ENCODE results near the gene PSMD13. TPM values are rescaled to one million over a fixed set of nuclear protein-coding genes. Genes with fewer than 3 reads are reported as not detected.

PSMD13 gene
- total RNA-seq, 1 donor from 2014 or later = 80.3 TPM

DNA sequence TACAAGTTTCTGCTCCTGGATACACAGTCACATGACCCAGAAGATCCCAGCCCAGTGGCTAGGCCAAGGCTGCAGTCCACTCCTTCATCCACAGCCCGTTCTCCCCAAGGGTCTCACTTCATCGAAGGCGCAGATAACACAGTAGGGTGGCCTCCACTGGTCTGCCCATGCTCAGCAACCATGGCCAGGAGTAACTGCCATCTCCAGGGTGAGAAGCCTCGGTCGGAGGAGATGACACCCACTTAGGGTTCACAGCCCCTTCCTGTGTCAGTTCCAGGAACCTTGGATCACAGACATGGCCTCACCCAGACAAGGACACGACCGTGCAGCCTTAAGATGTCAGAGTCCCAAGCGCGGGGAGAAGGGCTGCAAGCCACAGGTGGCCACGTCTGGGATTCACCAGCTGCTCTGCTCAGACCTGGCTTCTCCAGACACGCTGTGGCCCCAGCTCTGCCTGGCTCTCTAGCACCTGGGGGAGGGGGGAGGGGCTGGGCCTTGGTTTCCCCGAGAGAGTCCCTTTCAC, 32.1 kb upstream of the PSMD13 start:
- no peak for DNase-seq

DNA sequence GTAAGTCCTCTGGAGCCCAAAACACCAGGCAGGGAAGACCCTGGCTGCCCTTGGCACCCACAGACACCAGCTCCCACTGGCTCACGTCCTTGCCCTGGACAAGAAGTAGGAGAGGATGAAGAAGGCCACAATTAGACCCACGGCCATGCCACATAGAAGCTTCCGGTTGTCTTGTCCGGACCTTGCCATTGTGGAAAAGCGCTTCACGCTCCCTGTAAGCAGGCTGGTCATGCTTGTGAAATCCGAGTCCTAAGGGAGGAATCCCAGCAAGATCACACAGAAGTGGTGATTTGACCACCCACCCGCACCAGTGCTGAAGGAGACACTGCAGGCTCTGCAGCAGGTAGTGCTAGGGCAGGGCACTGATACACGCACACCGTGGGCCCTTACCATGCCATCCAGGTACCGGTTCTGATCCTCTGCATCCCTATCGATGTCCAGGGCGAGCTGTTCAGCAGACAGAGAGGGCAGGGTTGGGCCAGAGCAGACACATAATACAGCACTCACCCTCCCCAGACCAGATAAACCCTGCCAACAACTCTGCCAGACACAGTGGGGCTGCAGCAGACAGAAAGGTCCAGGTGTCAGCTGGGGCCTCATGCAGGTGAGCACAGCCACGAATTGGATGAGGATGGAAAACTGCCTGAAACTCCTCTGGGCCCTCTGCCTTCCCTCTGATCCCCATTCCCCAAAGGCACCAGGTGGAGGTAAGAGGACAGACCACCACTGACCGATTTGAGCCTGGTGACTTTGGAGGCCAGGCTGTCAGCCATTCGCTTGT, 31.4 kb upstream of the PSMD13 start:
- DNase-seq = no peak

DNA sequence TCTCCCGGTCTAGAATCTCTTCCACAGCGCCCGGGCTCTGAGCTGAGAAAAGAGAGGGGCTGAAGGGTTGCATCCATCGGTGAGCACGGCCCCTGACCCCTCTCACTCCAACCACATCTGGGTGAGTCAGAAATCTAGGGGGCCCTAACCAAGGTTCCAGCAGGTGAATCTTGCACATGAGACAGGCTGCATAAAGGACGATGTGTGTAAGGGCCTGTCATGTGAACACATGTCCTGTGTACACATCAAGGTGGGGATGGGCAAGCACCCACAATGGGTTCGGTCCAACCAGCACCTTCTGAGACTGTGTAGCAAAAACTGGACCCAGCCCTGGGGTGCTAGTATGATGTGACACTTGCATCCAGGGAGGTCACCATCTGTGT, 30.8 kb upstream of the PSMD13 start:
- no peak for DNase-seq

DNA sequence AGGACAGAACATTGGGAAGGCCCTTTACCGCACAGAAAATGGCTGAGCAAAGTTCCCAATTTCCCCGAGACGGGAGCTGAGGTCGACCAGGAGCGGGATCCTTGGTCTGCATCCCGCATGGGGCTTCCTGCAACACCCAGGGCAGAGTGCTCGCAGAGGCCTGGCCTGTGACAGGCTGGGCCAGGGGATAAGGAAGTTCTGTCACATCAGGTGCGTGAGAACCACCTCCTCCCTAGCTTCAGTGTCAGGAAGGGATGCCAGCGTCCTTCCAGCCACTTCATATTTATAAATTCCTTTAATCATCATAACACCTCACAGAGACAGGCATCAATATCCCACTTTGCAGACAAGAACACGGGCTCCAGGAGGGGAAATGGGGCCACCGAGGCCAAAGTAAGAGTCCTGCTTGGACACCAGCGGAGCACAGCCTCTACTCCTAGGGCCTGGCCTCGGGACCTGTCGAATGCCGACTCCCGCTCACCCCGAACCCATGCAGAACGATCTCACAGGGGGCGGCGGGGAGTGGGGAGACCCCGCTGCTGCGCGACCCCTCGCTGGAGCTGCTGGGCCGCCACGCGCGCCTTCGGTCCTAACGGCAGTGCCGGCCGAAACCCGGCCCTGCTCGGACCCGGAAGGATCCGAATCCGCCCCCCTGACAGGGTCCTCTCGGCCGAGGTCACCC, 30.1 kb upstream of the PSMD13 start:
- DNase-seq = no peak

DNA sequence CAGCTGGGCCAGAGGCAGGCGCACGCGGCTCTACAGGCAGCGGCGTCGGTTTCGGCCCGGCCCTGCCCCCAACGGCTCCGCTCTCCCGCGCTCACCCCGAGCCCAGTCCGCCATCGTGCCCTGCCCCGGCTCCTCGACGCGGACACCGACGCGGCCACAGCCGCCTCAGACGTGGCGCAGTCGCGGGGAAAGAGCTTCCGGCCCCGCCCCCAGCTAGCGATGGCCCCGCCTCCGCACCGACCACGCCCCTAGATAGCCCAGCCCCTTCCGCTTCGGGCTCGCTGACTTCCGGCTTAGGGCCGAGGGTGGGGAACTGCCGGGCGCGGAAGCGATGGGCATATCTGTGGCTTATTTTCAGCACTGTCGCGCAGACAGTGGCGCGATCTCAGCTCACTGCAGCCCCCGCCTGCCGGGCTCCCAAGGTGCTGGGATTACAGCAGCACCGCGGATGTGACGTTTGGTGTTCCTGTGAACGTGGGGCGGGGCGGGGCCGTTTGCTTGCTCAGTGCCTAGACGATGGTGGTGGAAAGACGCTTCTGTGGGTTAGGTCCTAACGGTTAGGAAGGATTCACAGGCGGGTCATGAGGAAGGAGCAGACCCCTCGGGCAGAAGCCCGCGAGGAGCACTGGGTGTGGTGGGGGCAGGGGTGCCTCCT, 29.4 kb upstream of the PSMD13 start, which contains the start of the genes BET1L and RIC8A:
BET1L (minus strand) TSS at position 192 of the 655 bp plus-strand sequence; CDS start at position 114, 78 bp downstream.
RIC8A (plus strand) TSS at position 501 of the 655 bp plus-strand sequence. CDS start 1,147 bp downstream, outside the sequence.
- peak; percentile 98 for DNase-seq

DNA sequence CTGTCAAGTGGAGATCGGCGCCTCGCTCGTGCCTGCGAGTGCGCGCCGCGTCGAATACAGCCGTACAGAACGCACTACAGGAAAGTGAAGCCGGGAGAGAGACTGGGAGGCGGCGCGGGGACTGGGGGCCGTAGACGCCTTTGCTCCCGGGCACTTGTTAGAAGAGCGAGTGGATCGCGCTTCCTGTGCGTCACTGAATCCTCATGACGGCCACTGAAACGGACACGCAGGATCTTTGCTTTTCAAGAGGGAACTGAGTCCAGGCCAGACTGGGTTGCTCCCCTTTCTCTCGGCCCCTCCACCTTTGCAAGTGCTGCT, 29.0 kb upstream of the PSMD13 start:
- no peak for DNase-seq

DNA sequence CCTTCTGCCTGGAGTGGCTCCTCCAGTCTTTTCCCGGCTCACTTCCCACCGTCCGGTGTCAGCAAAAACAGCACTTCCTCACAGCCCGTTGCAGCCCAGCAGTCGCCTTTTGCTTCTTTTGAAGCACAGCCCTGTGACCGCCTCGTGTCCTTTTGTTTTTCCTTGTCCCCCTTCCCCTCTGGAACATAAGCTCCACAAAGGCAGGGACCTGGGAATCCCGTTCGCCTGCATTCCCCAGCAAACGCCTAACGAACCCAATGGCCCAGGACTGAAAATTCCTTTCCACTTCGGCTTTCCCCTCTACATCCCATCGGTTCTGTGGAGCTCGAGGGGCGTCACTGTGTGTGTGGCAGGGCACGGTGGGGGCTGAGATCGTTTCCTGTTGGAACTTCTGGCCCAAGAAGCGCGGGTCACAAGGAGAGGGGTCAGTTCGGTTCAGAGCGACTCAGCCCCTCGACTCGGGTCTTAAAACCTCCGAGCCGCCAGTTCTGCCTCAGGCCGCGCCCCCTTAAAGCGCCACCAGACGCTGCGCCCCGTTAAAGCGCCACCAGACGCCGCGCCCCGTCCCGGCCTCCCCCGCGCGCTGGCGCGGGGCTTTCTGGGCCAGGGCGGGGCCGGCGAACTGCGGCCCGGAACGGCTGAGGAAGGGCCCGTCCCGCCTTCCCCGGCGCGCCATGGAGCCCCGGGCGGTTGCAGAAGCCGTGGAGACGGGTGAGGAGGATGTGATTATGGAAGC, 28.4 kb upstream of the PSMD13 start:
- DNase-seq = peak; percentile 65

DNA sequence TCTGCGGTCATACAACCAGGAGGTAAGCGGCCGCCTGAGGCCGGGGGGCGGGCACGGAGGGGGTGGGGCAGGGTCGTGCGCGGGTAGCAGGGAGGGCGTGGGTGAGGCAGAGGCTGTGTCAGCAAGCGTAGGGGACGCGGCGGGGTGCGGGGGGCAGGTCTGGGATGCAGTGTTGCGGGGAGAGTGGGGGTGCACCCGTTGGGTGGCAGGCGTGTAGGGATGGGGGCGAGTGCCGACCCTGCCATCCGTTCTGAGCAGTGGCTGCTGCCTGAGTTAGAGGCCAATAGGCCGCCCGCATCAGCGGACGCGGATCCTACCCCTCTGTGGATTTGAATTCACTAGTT, 27.9 kb upstream of the PSMD13 start:
- DNase-seq = no peak

DNA sequence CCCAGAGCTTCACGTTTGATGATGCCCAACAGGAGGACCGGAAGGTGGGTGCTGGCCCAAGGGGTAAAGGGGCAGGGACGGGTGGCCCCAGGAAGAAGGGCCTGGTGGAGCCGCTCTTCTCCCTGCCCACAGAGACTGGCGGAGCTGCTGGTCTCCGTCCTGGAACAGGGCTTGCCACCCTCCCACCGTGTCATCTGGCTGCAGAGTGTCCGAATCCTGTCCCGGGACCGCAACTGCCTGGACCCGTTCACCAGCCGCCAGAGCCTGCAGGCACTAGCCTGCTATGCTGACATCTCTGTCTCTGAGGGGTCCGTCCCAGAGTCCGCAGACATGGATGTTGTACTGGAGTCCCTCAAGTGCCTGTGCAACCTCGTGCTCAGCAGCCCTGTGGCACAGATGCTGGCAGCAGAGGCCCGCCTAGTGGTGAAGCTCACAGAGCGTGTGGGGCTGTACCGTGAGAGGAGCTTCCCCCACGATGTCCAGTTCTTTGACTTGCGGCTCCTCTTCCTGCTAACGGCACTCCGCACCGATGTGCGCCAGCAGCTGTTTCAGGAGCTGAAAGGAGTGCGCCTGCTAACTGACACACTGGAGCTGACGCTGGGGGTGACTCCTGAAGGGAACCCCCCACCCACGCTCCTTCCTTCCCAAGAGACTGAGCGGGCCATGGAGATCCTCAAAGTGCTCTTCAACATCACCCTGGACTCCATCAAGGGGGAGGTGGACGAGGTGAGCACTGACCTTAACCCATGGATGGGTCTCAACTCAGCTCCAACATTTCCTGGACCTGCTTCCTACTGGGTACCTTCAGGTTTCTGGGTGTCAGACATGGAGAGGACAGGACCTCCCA, 27.3 kb upstream of the PSMD13 start:
- no peak for DNase-seq

DNA sequence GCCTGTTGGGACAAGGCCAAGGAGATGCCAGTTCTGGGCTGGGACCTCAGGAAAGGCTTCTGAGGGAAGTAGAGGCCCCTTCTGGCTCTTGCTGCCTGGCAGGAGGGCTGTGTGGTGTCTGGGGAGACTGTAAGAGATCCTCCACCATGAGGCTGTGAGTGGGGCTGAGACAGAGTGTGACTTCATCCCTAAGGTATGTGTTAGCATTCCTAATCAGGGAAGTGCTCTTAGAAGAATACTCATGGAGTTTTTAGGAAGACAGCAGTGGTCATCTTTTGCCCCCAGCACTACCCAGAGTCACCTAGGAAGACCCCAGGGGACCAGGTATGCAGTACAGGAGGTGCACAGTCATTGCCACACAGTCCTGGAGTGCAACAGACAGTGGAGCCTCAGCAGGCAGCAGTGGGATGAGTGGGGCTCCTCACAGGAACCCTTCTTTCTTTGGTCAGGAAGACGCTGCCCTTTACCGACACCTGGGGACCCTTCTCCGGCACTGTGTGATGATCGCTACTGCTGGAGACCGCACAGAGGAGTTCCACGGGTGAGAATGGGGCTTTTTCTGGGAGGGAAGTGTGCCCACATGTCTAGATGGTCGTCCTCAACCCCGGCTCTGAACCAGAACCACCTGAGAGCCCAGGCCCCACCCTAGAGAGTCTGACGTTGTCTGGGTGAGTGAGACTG, 26.5 kb upstream of the PSMD13 start:
- no peak for DNase-seq

DNA sequence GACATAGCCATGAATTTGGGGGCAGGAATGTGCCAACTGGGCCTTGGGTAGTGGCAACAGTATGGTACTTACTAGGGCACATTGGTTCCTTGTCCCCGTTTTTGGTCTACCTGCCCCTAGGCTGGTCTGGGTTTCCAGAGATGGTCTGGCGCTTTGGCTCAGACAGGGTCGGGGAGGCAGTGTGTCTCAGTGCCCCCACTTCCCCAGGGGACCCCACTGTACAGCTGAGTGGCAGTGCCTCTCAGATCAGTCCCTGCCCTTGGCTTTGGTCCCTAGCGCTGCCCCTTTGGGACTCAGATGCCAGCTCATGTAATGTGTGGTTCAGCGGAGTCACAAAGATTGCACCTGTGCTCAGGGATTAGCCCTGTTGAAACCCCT, 26.0 kb upstream of the PSMD13 start:
- no peak for DNase-seq

DNA sequence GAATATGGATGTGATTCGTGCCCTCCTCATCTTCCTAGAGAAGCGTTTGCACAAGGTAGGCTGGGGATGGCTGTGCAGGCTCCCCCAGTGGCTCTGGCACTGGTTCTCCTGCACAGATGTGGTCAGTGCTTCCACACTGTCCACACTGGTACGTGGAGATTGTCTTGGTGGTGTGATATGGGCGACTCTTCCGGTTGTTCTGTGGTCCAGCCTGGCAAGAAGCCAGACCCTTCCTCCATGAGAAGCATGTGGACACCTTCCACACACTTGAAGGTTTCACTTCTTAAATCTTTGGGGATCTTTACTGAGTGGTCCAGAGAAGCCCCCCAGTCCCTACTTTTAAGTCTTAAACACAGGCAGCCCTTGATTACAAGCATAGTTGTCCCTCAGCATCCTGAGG, 25.5 kb upstream of the PSMD13 start:
- no peak for DNase-seq

DNA sequence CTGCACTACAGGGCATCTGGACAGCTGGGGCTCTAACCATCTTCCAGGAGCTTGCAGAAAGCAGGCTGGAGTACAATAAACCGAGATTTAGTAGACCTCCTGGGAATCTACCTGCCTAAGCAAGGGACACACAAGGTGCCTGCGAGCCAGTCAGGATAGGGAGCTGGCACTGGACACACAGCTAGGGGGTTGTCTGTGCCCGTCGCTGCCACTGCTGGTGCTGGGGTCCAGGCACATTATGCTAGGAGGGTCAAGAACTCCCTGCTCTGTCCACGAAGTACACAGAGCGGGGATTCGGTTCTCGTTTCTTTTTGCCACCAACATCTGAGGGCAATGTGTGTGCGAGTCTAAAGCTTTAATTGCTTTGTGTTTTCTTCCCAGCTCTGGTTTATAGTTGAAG, 25.0 kb upstream of the PSMD13 start:
- DNase-seq = no peak

DNA sequence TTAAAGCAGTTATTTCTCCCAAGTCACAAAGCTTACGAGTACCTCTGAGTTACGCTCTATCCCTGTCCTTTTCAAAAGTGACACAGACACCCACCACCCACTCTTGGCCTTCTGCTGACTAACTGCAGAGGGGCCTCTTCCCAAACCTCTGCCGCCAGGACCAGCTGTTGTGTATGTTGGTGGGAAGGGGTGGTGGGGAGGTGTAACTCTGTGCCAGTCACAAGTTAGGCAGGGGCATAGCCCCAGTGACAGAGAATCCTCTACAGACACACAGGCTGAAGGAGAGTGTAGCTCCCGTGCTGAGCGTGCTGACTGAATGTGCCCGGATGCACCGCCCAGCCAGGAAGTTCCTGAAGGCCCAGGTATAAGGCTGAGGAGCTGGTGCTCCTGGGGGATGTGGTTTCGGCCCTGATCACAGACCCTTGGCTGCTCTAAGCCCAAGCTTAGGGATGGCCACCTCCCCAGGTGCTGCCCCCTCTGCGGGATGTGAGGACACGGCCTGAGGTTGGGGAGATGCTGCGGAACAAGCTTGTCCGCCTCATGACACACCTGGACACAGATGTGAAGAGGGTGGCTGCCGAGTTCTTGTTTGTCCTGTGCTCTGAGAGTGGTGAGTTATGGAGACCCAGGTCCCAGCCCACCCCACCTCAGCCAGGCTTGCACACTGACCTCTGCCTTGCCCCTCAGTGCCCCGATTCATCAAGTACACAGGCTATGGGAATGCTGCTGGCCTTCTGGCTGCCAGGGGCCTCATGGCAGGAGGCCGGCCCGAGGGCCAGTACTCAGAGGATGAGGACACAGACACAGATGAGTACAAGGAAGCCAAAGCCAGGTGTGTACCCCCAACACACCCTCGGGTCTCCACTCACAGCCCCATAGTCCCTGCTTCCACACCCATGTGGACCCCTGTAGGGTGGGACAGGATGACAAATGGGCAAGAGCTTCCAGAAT, 24.4 kb upstream of the PSMD13 start:
- DNase-seq = no peak

DNA sequence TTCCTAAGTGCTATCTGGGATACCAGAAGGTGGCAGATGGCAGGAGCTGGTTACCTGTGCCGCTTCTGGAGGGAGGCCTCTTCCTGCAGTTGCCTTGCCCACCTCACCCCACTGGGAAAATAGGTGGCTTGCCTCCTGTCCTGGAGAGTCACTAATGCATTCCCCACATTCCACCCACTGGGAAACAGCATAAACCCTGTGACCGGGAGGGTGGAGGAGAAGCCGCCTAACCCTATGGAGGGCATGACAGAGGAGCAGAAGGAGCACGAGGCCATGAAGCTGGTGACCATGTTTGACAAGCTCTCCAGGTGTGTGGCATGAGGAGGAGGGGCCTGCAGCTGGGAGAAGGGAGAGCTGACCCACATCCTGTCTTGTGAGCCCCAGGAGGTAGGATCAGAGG, 23.7 kb upstream of the PSMD13 start:
- DNase-seq = no peak

DNA sequence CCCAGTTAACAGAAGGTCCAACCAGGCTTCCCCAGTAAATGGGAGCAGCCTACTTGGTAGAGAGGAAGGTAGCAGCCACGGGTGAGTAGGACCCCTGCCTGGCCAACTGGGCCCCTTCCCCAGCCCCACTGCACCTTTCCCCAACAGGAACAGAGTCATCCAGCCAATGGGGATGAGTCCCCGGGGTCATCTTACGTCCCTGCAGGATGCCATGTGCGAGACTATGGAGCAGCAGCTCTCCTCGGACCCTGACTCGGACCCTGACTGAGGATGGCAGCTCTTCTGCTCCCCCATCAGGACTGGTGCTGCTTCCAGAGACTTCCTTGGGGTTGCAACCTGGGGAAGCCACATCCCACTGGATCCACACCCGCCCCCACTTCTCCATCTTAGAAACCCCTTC, 22.7 kb upstream of the PSMD13 start:
- no peak for DNase-seq

DNA sequence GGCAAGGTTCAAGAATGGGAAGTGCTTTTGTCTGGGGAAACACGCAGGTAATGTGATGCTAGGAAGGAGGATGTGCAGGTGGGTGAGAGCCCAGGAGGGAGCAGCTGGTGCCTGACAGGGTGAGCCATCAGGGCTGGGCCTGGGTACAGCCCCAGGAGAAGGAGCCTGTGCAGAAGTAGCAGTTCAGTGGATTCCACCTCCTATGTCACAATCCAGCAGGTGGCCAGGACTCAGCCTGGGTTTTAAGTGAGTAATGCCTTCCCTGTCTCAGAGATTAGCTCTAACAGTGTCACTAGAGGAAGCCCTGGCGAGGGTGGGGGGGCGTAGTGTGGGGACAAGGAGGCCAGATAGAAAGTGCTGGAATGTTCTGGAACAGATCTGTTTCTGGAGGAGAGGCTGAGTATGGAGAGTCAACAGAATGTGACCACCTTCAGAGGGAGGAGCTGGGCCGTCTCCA, 21.2 kb upstream of the PSMD13 start:
- DNase-seq = no peak

DNA sequence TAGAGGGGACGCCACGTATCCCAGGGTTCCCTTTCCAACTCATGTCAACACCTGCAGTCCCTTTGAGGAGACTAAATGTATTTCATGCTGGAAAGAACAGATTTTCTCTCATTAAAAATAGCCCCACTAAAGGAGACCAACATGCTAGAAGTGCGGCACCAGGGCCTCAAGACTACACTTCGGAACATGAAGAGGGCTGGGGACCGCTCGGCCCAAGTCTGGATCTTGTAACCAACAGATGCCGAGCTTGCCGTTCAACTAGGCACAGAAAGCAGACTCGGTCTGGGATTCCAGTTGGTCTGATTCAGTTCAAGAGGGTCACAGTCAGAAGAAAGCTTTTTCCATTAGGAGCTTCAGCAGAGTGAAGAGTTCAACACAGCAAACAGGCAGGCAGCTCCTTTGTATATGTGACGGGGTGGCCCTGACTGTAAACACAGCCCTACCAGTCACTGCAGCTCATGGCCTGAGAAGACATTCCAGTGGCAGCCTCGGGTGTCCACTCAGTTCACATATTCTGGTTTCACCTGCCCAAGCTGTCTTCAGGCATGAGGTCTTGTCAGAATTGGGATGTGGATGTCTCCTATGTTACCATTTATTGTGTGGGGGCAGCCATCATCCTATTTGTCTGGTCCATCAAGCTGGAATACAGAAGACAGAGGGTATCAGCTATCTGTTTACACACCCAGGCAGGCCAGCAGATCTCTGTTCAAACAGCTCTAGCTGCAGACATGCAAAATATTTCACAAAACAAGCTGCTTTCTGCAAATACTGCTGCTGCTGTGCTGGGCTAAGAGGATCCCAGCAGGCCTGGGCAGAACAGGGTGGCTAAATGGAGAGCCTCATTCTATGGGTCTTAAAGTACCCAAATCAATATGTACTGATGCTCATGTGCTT, 20.4 kb upstream of the PSMD13 start:
- DNase-seq = no peak

DNA sequence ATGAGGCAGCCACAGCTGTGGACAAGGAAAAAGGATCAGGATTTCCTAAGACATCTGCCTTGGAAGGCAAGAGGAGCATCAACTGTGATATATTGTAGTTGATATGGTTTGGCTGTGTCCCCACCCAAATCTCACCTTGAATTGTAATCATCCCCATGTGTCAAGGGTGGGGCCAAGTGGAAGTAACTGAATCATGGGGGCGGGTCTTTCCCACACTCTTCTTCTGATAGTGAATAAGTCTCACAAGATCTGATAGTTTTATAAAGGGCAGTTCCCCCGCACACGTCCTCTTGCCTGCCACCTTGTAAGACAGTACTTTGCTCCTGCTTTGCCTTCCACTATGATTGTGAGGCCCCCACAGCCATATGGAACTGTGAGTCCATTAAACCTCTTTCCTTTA, 19.1 kb upstream of the PSMD13 start:
- no peak for DNase-seq
